Stimulated activated CD4-positive, alpha-beta T cell treated with anti-CD3 and anti-CD28 coated beads, Interleukin-15, amount 100 ng/mL, for 1 hour (primary cell): ENCODE data around the gene KIR2DL1.
"Not testable (repeated sequence)": the region's sequence is repeated elsewhere in the genome, so short reads cannot be mapped to it uniquely, and the experiment has no call there.

Source experiments
- DNase-seq, 2 donors: peaks; one replicate each; pipeline ENCODE4 v3.0.0-alpha.2; 2020; ENCODE audit warnings: low read depth in 1 of 2, low spot score in 1 of 2

Gene KIR2DL1

DNA sequence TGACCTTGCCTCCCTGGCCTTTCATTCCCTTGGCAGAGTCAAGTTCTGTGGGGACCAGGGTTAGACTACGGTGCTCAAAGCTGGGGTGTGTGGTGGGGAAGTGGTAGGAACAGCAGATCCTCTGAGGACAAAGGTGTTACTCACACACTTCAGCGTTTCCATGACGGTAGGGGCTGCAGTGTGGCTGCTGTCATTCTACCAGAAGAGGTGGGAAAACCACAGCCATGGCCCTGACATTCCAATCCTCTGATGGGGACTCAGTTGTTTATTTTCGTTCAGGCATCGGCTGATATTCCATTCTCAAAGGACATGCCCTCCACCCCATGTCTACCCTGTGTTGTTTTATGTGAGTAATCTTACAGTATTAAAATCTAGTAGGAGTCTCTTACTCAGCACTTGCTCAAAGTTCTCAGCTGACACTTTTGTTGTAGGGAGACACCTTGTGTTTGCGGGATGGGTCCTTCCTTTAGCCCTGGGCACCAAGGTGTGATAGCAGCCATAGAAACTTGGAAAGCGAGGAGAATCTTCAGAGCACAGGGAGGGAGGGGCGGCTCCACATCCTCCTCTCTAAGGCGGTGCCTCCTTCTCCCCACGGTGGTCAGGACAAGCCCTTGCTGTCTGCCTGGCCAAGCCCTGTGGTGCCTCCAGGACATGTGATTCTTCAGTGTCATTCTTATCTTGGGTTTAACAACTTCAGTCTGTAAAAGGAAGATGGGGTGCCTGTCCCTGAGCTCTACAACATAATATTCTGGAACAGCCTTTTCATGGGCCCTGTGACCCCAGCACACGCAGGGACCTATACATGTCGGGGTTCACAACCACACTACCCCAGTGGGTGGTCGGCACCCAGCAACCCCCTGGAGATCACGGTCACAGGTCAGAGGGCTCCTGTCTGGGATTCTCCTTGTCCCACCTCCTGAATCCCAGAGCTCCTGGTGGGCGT, 1.7 kb downstream of the KIR2DL1 start:
- not testable (repeated sequence) for DNase-seq

DNA sequence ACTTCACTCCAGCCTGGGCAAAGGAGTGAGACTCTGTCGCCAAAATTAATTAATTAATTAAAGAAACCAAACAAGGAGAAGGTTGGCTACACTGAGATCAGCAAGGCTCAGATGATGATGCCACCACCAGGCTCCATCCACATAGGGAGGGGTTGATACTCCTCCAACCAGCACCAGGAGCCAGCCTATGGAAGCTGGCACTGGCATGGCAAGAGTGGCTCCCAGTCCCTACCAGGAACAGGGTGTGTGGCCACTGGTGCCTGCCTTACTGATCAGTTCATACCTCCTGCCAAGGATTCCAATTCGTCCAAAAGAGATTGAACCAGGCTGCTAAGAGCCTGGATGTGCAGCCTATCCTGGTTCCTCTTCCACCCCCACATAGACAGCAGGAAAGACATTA, 3.1 kb downstream of the KIR2DL1 start:
- DNase-seq: not testable (repeated sequence)

DNA sequence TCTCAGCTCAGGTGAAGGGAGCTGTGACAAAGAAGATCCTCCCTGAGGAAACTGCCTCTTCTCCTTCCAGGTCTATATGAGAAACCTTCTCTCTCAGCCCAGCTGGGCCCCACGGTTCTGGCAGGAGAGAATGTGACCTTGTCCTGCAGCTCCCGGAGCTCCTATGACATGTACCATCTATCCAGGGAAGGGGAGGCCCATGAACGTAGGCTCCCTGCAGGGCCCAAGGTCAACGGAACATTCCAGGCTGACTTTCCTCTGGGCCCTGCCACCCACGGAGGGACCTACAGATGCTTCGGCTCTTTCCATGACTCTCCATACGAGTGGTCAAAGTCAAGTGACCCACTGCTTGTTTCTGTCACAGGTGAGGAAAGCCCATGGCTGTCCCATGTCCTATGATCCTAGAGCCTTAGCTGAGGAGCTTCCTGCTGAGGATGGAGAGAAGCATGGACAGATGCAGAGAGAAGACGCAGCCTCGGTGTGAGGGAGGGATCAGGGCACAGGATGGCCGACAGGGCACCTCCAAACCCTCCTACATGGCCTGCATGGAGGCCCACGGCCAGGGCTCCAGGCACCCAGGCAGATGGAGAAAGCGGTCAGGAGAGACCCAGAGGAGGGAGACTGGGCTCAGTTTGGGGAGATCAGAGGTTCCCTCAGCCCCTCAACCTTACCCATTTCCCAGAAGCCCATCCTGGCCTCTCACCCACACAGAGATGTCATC, 5.7 kb downstream of the KIR2DL1 start:
- not testable (repeated sequence) for DNase-seq

DNA sequence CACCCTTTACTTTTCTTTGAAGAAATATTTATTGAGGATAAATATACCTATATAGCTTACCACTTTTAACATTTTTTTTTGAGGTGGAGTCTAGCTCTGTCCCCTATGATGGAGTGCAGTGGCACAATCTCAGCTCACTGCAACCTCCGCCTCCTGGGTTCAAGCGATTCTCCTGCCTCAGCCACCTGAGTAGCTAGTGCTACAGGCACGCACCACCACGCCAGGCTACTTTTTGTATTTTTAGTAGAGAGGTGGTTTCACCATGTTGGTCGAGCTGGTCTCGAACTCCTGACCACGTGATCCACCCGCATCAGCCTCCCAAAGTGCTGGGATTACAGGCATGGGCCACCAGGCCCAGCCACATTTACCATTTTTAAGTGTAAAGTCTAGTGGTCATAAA, 6.2 kb downstream of the KIR2DL1 start:
- DNase-seq: not testable (repeated sequence)

DNA sequence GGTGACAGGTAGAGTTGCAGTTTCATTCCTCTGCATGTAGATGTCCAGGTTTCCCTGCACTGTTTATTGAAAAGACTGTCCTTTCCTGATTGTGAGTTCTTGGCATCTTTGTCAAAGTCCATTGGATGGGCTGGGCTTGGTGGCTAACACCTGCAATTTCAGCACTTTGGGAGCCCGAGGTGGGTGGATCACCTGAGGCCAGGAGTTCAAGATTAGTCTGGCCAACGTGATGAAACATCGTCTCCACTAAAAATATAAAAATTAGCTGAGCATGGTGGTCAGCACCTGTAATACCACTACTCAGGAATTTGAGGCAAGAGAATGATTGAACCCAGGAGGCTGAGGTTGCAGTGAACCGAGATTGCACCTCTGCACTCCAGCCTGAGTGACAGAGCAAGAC, 8.3 kb downstream of the KIR2DL1 start:
- DNase-seq: not testable (repeated sequence)

DNA sequence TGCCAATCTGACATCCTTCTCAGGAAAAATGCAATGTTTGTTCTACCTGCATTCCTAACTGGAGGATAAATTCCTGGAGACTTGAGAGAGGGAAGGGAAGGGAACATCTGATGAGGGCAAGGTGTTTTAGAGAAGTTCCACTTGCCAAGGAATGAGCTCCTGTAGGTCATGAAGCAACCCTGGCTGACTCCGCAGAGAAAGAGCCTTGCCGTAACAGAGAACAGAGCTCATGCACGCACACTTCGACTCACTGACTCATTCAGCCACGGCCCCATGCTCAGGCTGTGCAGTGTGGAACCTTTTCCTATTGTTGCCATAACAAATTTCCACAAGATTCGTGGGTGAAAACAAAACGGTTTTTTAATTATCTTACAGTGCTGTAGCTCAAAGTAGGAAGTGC, 9.3 kb downstream of the KIR2DL1 start:
- DNase-seq: not testable (repeated sequence)

DNA sequence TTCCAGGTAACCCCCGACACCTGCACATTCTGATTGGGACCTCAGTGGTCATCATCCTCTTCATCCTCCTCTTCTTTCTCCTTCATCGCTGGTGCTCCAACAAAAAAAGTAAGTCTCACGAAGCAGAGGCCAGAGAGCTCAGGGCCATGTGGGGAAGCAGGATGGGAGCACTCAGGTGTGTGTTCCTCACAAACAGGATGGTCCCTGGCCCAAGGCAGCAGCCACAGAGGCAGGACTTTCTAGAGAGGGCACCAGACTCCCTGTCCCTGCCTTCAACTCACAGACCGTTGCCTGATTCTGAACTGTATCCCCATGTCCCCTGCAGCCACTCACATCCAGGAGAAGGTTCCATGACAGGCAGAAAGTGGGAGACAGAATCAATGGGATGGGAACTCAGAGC, 13.3 kb downstream of the KIR2DL1 start:
- DNase-seq: not testable (repeated sequence)

DNA sequence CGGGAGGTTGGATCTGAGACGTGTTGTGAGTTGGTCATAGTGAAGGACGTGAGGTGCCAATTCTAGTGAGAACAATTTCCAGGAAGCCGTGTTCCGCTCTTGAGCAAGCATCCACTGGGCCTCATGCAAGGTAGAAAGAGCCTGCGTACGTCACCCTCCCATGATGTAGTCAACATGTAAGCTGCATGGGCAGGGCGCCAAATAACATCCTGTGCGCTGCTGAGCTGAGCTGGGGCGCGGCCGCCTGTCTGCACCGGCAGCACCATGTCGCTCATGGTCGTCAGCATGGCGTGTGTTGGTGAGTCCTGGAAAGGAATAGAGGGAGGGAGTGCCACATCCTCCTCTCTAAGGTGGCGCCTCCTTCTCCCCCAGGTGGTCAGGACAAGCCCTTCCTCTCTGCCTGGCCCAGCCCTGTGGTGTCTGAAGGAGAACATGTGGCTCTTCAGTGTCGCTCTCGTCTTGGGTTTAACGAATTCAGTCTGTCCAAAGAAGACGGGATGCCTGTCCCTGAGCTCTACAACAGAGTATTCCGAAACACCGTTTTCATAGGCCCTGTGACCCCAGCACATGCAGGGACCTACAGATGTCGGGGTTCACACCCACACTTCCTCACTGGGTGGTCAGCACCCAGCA, 16.6 kb downstream of the KIR2DL1 start:
- not testable (repeated sequence) for DNase-seq

DNA sequence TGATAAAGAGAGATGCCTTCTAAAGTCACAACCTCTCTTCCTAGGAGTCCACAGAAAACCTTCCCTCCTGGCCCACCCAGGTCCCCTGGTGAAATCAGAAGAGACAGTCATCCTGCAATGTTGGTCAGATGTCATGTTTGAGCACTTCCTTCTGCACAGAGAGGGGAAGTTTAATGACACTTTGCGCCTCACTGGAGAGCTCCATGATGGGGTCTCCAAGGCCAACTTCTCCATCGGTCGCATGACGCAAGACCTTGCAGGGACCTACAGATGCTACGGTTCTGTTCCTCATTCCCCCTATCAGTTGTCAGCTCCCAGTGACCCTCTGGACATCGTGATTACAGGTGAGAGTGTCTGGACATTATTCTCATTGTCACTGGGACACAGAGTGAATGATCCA, 18.6 kb downstream of the KIR2DL1 start:
- DNase-seq: not testable (repeated sequence)

DNA sequence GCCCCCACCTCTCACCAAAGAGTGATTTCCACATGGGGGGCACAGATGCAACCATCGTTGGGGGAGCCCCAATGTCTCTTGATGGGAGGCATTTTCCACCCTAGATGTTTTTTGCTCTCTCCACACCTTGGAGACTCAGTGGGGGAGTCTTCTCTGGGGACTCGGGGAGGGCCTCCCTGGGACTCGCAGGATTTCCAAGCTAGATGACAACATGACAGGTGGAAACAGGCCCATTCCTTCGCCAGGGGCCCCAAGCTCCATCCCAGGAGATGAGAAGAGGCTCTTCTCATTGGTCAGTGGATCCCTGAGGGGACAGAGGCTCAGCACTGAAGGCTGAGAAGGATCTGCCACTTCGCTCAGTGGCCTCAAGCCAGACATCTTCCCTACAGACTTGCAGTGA, 21.1 kb downstream of the KIR2DL1 start:
- no peak for DNase-seq

DNA sequence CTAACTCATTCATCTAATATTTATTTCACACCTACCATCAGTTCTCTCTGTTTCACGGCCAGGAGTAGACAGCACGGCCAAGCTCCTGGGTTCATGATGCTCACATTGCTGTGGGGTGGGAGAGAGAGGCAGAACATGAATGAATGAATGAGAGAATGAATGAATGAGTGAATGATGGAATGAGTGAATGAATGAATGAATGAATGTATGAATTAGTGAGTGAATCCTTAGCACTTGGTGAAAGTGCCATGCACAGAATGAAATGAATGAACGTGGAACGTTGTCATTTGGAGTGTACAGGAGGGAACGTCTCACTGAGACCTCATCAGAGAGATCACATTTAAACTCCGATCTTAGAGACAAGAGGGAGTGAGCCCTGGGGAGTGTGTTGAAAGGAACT, 21.9 kb downstream of the KIR2DL1 start:
- no peak for DNase-seq

DNA sequence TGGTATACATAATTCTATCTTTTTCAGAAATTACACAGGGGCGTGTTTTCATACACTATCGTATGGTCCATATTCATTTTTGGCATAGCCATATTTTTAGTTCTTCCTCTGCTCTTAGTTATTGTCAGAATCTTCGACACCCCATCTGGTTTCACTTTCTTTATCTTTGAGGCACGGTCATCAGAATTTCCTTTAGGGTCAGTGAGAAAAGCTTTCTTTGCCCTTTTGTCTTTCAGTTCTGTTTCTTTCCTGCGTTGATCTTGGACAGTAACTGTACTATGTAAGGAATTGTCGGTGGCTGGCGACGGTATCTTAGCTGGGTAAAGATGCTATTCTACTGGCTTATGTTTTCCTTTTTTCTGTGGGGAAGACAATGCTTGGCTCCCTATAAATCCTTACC, 23.2 kb downstream of the KIR2DL1 start:
- no peak for DNase-seq

DNA sequence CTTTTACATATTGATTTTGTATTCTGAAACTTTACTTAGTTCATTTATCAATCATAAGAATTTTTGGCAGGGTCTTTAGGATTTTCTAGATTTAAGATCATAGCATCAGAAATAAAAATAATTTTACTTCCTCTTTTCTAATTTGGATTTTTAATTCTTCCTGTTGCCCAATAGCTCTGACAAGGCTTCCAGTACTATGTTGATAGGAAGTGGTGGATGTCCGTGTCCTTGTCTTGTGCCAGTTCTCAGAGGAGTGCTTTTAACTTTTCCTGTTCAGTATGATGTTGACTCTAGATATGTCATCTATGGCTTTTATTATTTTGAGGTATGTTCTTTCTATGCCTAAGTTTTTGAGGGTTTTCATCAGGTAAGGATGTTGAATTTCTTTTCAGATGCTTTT, 26.2 kb downstream of the KIR2DL1 start:
- DNase-seq: no peak

DNA sequence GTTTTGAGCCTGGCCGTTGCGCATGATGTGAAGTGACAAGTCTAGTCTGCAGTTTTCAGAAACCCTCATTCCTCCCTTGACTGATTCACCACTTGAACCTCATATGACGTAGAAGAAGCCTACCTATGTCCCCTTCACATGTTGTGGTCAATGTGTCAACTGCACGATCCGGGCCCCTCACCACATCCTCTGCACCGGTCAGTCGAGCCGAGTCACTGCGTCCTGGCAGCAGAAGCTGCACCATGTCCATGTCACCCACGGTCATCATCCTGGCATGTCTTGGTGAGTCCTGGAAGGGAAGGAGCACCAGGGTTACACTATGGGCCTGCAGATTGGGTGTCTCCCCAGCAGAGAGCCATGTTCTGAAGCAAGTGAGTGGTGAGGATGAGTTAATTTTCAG, 33.8 kb downstream of the KIR2DL1 start, which contains the start of gene KIR2DL4:
Gene KIR2DL4, plus strand, starts transcription at position 201 of the 400 bp plus-strand sequence. Its CDS starts 42 bp downstream, at position 243.
- DNase-seq: no peak

DNA sequence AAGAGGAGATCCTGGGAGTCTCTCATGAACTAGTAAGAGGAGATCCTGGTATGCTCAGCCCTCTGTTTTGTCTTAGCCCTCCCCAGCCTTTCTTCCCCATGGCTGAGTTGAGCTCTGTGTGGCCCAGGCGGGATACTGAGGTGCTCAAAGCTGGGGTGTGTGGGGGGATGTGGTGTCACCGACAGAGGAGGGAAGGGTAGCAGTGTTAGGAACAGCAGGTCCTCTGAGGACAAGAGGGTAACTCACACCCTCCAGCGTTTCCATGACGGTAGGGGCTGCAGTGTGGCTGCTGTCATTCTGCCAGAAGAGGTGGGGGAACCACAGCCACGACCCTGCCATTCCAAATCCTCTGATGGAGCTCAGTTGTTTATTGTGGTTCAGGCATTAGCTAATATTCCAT, 34.5 kb downstream of the KIR2DL1 start:
- DNase-seq: no peak

DNA sequence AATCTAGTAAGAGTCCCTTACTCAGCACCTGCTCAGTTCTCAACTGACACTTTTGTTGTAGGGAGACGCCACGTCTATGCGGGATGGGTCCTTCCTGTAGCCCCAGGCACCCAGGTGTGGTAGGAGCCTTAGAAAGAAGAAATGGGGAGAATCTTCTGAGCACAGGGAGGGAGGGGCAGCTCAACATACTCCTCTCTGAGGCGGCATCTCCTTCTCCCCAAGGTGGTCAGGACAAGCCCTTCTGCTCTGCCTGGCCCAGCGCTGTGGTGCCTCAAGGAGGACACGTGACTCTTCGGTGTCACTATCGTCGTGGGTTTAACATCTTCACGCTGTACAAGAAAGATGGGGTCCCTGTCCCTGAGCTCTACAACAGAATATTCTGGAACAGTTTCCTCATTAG, 35.0 kb downstream of the KIR2DL1 start:
- no peak for DNase-seq

DNA sequence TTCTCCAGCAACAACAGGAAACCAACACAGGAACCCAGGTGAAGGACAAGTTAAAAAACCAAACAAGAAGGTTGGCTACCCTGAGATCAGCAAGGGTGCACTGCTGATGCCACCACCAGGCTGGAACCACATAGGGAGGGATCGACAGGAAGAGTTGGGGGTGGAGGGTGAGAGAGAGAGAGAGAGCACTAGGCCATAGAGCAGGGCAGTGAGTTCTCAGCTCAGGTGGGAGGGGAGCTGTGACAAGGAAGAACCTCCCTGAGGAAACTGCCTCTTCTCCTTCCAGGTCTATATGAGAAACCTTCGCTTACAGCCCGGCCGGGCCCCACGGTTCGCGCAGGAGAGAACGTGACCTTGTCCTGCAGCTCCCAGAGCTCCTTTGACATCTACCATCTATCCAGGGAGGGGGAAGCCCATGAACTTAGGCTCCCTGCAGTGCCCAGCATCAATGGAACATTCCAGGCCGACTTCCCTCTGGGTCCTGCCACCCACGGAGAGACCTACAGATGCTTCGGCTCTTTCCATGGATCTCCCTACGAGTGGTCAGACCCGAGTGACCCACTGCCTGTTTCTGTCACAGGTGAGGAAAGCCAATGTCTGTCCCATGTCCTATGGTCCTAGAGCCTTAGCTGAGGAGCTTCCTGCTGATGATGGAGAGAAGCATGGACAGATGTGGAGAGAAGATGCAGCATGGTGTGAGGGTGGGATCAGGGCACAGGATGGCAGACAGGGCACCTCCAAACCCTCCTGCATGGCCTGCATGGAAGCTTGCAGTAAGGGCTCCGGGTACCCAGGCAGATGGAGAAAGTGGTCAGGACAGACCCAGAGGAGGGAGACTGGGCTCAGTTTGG, 36.3 kb downstream of the KIR2DL1 start:
- DNase-seq: no peak

DNA sequence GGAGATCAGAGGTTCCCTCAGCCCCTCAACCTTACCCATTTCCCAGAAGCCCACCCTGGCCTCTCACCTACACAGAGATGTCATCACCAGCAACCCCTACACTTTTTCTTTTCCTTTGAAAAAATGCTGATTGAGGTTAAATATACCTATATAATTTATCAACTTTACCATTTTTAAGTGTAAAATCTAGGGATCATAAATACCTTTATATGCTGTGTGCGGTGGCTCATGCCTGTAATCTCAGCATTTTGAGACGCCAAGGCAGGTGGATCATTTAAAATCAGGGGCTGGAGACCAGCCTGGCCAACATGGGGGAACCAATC, 36.9 kb downstream of the KIR2DL1 start:
- DNase-seq: no peak

DNA sequence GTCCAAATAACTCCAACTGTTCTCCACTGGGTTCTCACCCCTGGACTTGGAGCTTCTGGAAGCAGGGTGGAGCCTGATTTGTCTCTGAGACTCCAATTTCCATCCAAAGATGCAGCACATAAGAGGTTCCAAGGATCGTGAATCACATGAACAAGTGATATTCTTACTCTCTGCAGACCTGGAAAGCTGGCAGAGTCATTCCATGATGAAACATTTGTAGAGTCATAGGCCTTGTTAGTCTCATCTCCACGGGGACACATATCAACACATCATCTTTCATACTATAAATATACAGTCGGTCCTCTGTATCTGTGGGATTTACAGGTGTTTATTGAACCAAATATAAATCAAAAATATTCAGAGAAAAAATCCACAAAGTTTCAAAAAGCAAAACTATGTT, 45.0 kb downstream of the KIR2DL1 start:
- DNase-seq: not testable (repeated sequence)

DNA sequence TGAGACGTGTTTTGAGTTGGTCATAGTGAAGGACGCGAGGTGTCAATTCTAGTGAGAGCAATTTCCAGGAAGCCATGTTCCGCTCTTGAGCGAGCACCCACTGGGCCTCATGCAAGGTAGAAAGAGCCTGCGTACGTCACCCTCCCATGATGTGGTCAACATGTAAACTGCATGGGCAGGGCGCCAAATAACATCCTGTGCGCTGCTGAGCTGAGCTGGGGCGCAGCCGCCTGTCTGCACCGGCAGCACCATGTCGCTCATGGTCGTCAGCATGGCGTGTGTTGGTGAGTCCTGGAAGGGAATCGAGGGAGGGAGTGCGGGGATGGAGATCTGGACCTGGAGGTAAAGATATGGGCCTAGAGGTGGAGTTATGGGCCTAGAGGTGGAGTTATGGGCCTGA, 46.7 kb downstream of the KIR2DL1 start, which contains the start of gene KIR3DL1:
Gene KIR3DL1, plus strand, starts transcription at position 218 of the 400 bp plus-strand sequence.
- not testable (repeated sequence) for DNase-seq
